DMS153 treated with DMSO at 0.1 percent for 48 hours (cell line): Measurements from ENCODE around the gene SUPT20HL1.
"Not testable (repeated sequence)": the region's sequence is repeated elsewhere in the genome, so short reads cannot be mapped to it uniquely, and the experiment has no call there.

ENCODE experiments used
- DNase-seq: peaks from one replicate; lab custom pipeline; 2025; ENCODE audit not compliant: unreplicated experiment; lab: John Stamatoyannopoulos, UW

Gene SUPT20HL1

DNA sequence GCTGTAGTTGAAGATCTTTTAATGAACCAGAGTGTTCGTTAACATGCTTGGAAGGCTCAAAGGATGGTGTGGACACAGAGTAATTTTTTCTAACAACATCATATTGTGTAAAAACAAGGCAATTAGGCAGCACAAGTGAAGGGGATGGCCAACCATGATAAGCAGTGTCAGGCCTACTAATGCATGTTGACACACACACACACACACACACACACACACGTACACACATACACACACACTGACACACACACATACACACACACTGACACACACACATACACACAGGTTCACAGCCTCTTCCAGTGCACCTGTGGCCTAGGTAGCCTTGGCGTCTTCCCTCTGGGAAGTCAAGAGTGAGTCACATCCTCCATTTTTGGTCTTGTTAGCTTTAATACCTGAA, at the start of gene SUPT20HL1:
TSS of gene SUPT20HL1 (plus strand) at position 368 of the 400 bp plus-strand sequence. CDS start 2,122 bp downstream, outside the sequence.
- DNase-seq, result no peak

- DNase-seq, result not testable (repeated sequence)
Measured at GRCh38 chrX:24310916-24311315, 49.5 kb upstream of the SUPT20HL1 start.

- DNase-seq, result not testable (repeated sequence)
Measured at GRCh38 chrX:24311507-24312248, 48.8 kb upstream of the SUPT20HL1 start.

DNA sequence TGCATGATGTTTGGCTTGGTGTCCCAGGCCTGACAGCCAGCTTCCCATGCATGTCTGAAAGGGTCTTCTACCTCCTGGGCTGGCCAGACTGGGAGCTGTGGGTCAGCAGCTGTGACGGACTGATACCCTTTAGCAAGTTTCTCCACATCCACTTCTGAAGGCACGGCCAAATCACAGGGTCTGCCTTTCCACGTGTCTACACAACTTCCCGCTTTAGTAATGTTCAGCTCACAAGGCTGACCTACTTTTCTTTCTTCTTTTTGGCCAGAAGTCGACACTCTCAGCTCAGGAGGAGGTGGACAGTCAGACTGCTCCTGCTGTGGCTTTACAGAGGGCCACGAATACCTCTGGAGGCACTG, 48.2 kb upstream of the SUPT20HL1 start:
- not testable (repeated sequence) for DNase-seq

DNA sequence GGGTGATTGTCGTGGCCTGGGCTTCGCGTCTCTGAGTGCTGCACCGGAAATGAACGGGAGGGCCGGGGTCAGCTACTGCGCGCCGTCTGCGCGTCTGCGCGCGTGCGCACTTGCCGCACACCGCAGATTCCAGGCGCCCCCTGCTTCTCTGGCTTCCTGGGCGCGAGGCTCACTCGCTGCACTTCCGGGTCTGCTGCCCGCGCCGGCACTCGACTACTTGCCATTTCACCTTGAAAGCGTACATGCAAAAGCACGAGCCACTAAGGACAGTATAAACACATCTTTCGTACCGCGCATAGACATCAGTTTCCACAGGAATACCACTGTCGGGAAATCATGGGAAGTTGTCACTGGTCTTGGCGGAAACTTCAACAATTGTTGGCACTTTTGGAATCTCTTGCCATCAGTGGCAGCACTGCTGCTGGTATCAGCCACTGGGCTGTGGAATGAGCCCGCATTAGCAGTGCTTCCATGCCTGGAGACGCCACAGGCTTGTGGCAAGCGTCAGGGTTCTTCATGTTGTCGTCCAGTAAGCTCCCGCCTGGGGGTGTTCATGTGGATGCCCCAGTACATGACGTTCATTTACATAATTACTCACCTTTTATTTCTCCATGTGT, 46.3 kb upstream of the SUPT20HL1 start, which contains the start of gene SUPT20HL2:
TSS of gene SUPT20HL2 (minus strand) at position 51 of the 617 bp plus-strand sequence. CDS start 754 bp downstream, outside the sequence.
- DNase-seq, result no peak

GRCh38 chrX:24316111-24316510, 44.3 kb upstream of the SUPT20HL1 start:
- no peak for DNase-seq

DNA sequence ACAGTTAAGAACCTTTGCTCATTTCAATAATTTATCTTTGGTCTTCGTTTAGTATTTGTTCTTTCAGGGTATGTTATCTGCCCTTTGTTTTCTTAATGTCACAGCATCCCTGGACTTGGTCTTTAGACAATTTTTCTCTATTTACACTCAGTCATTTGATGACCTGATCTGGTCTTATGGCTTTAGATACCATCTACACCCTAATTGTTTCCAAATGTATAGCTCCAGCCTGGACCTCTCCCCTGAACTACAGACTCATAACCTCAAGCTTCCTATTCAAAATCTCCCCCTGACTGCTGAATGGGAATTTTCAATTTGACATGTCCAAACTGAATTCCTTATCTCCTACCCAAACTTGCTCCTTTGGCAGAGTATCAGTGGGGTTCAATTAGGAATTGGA, 42.9 kb upstream of the SUPT20HL1 start:
- DNase-seq, result no peak

GRCh38 chrX:24321741-24322395, 38.6 kb upstream of the SUPT20HL1 start:
- DNase-seq, result no peak

GRCh38 chrX:24325231-24325630, 35.2 kb upstream of the SUPT20HL1 start:
- DNase-seq, result no peak

DNA sequence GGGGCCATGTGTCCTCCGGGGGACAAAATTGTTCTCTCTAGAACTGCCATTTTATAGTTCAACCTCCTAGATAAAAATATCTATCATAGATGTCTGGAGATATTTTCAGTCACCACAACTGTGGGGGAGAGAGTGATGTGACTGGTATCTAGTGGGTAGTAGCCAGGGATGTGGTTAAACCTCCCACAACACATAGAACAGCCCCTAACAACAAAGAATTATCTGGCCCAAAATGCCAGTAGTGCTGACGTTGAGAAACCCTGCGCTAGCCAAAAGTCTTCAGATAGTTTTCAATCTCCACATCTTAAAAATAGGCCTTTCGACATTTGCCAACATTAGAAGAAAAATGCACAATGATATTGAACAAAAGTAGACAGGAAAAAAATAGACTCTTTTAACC, 27.6 kb upstream of the SUPT20HL1 start:
- DNase-seq, result no peak

GRCh38 chrX:24333371-24333770, 27.1 kb upstream of the SUPT20HL1 start:
- no peak for DNase-seq

DNA sequence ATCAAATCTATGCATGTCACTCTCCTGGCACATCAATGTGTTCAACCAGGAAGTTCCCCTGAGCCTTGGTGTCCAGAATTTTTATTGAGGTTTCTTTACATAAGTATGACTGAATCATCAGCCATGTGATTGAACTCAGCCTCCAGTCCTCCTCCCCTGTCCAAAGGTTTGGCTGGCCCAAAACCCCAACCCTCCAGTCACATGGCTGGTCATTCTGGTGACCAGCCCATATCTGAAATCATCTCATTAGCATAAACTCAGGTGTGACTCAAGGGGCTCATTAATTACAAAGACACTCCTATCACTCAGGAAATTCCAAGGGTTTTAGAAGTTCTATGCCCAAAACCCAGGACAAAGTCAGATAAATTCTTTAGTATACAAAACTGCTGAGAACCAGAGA, 26.0 kb upstream of the SUPT20HL1 start:
- no peak for DNase-seq

- no peak for DNase-seq
Measured at GRCh38 chrX:24335871-24336270, 24.6 kb upstream of the SUPT20HL1 start.

- no peak for DNase-seq
Measured at GRCh38 chrX:24339911-24340310, 20.5 kb upstream of the SUPT20HL1 start.

GRCh38 chrX:24340501-24340900, 19.9 kb upstream of the SUPT20HL1 start:
- no peak for DNase-seq

GRCh38 chrX:24341795-24342194, 18.6 kb upstream of the SUPT20HL1 start:
- no peak for DNase-seq

GRCh38 chrX:24343719-24344118, 16.7 kb upstream of the SUPT20HL1 start:
- no peak for DNase-seq

GRCh38 chrX:24347881-24348280, 12.6 kb upstream of the SUPT20HL1 start:
- DNase-seq, result no peak

DNA sequence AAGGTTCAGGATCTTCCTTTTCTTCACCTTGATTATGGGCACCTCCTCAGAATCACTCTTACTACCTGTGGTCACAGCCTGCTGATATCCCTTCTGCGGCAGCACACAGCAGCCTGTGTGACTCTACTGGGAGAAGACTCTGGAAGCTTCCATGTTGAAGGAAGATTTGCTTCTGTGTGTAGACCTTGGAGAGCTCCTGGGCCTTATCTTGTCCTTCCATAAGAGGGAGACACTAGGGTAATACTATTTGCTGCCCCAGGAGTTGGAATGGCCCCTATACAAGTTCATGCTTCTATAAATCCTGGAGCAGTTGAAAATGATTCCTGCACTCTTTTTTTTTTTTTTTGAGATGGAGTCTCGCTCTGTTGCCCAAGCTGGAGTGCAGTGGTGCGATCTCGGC, 10.2 kb upstream of the SUPT20HL1 start:
- DNase-seq, result no peak

DNA sequence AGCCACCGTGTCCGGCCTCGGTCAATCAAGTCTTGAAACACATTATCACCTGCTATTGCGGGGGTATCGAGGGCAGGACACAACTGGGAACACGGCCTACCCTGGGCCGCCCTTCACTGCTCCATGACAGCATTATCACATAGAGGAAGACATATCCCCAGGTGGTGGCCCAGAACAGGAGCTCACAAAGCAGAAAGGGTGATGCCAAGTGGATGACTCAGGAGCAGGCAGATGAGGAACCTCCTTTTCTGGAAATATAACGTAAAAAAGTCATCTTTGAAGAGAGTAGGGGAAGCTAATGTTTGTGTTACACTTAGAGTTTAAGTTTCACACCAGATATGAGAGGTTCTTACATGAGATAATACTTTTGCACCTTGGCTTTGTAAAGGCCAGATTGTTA, 5.3 kb upstream of the SUPT20HL1 start:
- DNase-seq, result no peak

DNA sequence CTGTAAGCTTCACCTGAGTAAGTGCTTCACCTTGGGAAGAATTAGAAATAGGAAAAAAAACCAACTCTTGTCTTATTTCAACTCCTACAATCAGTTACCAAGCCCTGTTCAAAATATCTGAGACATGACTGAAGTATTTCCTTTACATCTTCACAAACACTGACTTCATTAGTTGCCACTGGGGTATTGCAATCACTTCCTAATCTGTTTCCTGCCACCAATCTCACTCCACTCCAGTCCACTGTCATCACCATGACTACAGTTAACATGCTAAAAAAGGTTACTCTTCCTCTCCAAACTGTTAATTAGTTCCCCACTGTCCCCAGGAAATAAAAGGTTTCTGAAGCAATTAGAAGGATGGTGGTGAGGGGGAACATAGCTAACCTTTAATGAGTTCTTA, 3.3 kb upstream of the SUPT20HL1 start:
- no peak for DNase-seq
